GM18511 (cell line): Measurements from ENCODE around the gene ACSL3.

ENCODE experiments used
- ATAC-seq: cut with Tn5 transposase; IDR thresholded peaks from one replicate; pipeline ENCODE4 v1.9.1; 2021; ENCODE audit warnings: mild to moderate bottlenecking, moderate library complexity; ENCODE audit not compliant: unreplicated experiment

The ACSL3 gene

DNA sequence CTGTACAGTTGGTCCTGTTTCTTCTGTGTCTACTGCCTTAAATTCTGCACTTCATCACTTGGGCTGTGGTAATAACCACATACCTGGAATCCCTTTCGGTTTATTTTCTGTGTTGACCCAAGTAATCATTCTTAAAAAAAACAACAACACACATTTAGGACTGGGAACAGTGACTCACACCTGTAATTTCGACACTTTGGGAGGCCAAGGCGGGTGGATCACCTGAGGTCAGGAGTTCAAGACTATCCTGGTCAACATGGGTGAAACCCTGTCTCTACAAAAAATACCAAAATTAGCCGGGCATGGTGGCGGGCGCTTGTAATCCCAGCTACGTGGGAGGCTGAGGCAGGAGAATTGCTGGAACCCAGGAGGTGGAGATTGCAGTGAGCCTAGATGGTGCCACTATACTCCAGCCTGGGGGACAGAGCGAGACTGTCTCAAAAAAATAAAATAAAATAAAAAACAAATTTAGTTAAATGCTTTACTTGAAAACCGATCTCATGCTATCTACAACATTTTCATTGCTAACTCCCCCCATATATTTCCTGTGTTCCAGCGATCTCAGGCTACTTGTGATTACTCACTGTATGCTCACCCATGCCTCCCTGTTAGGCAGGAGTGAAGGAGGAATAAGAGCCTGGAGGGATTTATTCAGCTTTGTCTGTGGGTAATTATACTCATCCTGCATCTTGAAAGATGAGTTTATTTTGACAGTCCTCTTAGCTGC is 18.2 kb downstream of the ACSL3 start:
- ATAC-seq = no peak

DNA sequence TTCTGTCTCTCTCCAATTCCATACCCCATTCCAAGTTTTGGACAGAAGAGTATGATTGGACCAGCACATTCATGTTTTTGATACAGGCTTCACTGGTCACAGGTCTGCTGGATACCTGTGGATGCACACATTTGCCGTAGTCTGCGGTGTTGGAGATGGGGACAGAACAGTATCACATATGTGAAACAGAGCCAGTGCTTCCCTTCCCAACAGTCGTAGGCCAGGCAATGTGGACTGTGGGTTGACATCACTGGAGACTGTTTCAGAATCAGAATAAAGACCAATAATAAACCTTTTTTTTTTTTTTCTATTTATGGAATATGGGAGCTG is 18.7 kb downstream of the ACSL3 start:
- no peak for ATAC-seq

GRCh38 chr2:222882484-222882928 is 21.7 kb downstream of the ACSL3 start:
- no peak for ATAC-seq

GRCh38 chr2:222883420-222883819 is 22.6 kb downstream of the ACSL3 start:
- no peak for ATAC-seq

DNA sequence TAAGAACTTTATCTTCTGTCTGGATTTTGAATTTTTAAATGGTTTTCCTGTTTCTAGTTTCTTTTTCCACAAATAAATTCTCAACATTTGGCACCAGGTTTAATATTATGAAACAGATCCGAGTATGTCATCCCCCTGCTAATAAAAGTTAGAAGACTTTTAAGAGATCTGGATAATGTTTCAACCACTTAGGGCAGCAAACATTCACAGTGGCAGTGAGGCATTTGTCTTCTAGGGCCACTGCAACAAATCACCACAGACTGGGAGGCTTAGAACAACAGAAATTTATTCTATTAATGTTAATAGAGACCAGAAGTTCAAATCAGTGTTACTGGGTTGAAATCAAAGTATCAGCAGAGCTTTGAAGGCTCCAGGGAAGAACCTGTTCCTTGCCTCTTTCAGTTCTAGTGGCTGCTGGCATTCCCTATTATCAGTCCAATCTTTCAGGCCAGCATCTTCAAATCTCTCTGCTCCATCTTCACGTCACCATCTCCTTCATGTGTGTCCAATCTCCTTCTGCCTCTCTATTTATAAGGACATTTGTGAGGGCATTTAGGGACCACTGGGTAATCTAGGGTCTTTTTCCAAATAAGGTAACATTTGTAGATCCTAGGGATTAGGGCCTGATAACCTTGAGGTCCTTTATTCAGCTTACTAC is 23.4 kb downstream of the ACSL3 start:
- no peak for ATAC-seq

GRCh38 chr2:222884805-222885424 is 24.1 kb downstream of the ACSL3 start:
- ATAC-seq = no peak

DNA sequence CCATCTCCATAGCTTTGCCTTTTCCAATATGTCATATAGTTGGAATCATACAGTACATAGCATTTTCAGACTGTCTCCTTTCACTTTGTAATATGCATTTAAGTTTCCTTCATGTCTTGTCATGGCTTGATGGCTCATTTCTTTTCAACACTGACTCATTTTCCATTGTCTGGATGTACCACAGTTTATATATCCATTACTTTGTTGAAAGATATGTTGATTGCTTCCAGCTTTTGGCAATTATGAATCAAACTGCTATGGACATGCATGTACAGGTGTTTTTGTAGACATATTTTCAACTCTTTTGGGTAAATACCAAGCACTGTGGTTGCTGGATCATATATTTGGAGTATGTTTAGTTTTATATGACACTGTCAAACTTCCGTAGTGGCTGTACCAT is 26.3 kb downstream of the ACSL3 start:
- ATAC-seq = no peak

GRCh38 chr2:222888716-222889115 is 27.9 kb downstream of the ACSL3 start:
- ATAC-seq = no peak

DNA sequence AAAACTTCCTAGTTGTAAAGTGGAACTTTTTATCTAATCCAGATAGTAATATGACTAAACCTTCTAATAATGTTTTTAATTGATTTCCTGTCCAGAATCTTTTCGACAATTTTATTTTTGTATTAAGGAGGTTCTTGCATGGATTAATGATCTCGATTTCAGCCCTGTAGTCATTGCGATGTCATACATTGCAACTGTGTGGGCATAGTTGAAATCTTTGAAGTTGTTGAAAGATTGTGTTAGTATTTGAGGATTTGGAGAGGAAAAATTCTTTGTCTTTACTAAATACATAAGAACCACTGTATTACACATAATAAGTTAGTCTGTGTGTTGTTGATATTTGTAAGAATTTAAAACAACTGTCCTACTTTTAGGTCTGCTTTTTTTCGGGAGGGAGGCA is 31.1 kb downstream of the ACSL3 start:
- no peak for ATAC-seq

DNA sequence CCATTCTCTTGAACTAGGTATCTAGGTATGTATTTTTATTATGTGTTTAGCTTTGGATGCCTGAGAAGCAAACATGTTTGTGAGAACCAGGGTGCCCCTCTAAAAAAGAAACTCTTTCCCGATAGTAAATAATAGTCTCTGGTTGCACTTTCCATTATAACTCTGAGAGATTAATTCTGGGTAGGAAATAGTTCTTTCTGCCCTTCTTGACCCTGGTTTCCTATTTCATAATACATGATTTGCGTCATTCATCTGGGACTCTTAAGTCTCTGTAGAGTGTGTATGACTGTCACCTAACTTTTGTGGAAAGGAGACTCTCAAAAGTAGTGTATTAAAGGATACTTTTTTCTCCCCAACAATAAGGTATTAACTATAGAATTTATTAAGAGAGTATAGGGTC is 31.5 kb downstream of the ACSL3 start:
- no peak for ATAC-seq

DNA sequence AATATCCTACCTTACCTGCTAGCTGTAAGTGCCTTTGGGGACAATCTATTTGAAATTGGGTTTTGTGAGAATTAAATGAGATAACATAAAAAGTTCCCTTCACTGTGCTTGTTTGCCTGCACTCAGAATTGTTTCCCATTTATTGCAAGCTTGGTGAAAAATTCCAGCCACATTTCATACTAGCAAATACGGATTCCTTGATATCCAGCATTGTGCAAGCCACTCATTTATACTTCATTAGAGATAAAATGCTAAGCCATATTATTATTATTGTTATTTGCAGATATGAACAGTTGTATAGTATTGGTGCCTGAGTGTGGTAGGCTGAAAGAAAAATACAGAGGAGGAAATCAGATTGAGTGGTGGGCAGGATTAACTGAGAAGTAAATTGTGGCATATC is 31.9 kb downstream of the ACSL3 start:
- no peak for ATAC-seq

DNA sequence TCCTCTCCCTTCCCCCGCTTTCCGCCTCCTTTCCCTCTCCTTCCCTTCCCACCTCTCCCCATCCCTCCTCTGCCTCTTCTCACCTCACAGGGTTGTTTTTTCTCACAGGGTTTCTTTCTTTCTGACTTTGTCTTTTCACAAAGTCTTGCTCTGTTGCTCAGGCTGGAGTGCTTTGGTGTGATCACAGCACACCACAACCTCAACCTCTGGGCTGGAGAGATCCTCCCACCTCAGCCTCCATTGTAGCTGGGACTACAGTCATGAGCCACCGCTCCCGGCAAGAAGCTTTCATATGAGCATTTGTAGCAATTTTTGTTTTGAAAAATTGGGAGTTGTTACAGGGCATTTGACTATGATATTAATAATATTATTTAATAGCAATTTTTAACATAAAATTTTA is 32.9 kb downstream of the ACSL3 start:
- ATAC-seq = no peak

DNA sequence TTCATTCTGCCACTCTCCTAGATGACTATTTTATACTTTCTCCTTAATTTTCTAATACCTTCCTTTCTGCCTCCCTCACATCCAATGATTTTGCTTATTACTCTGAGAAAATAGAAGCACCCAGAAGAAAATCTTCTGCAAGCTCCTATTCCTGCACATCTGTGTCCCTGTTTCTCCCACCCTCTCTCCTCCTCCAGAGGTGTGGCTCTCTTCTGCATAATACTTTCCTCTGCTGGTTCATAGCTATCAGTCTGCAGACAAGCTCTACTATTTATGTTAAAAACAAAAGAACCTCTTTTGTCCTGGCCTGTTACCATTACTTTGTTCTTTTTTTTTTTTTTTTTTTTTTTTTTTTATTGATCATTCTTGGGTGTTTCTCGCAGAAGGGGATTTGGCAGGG is 34.3 kb downstream of the ACSL3 start:
- no peak for ATAC-seq

DNA sequence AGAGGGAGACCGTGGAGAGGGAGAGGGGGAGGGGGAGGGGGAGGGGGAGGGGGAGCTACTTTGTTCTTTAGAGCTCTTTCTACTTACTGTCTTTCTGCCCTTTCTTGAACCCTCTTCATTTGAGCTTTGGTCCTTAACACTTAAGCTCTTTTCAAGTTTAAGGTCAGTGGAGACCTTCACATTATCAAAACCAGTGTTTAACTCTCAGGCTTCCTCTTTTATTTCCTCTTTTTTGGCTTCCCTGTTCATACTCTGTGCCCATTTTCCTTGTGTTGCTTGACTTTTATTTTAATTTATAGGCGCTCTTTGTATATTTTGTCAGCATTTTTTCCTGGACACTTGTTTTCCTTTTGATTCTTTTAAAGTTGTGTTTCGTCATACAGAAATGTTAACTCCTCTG is 37.1 kb downstream of the ACSL3 start:
- no peak for ATAC-seq

DNA sequence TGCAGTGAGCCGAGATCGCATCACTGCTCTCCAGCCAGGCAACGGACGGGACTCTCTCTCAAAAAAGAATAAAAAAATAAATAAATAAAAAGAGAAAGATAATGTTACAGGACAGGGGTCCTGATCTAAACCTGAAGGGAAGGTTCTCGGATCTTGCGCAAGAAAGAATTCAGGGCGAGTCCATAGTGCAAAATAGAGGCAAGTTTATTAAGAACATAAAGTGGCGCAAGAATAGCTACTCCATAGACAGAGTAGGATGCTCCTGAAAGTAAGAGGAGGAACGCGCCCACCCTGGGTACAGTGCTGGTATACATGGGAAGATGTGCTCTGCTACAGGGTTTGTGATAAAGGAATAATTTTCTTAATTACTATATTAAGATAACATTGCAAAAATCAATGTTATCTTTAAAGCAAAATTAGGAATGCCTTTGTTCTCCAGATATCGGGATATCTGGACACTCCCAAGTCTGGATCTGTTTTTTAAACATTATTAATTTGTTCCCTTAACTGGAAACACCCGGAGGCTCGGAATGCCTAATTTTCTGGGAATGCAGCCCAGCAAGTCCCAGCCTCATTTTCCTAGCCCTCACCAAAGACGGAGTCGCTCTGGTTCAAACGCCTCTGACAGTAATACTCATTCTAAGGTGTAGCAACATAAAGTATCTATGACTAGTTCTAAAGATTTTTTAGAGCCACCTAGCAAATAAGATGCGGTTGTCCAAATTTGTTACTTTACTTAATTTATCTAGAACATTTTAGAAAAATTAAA is 38.8 kb downstream of the ACSL3 start:
- no peak for ATAC-seq

DNA sequence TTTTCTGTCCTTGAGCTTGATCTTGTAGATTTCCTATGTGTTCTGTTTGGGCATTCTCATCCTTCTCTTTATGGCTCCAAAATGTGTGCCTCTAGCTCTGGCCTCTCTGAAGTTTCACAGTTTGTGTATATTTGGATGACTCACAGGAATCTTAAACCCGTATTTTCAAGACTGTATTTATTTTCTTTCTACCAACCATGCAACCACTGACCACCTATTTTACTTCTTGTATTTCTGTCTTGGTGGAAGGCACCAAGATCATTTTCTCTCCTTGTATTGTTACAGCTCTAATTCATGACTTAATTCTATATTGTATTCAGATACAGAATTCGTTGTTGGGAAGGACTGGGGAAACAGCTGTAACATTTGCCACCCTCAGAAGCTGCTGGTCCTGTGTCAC is 39.5 kb downstream of the ACSL3 start:
- ATAC-seq = no peak

- no peak for ATAC-seq
Measured at GRCh38 chr2:222902660-222903059, 41.8 kb downstream of the ACSL3 start.

- ATAC-seq = peak; percentile 89
Measured at GRCh38 chr2:222903234-222904220, 42.7 kb downstream of the ACSL3 start.

- no peak for ATAC-seq
Measured at GRCh38 chr2:222904557-222905258, 43.9 kb downstream of the ACSL3 start.

DNA sequence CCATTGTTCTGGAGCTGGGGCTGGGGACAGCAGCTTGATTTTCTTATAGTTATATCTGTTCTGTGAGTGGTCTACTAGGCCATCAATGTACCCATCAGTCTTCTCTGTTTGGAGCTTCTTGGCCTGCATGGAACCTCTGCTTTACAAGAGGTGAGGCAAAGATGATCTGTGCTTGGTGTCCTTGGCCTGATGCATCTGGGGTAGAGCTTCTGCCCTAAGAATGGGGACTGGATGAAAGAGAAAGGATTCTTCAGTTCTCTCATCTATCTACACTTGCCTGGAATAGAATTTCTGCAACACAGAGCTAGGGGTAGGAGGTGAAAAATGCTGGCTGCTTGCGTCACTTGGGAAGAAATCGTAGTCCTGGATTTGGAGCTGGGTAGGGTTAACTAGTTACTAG is 46.2 kb downstream of the ACSL3 start:
- ATAC-seq = no peak
